Activated naive CD8-positive, alpha-beta T cell treated with anti-CD3 and anti-CD28 coated beads, Interleukin-2, amount 10 ng/mL, durations not matched to agents 7 days and 5 days (primary cell): ENCODE measurements around the gene CEP295NL. TPM values are rescaled to one million over a fixed set of nuclear protein-coding genes. Genes with fewer than 3 reads are reported as not detected.
"Not testable (repeated sequence)": the region's sequence is repeated elsewhere in the genome, so short reads cannot be mapped to it uniquely, and the experiment has no call there.

Experiments
- ATAC-seq: fragments of 150-1000 bp; cut with Tn5 transposase; one replicate; pipeline ENCODE4 v1.10.0; 2021; ENCODE audit warnings: low read depth, moderate library complexity
- POLR2A ChIA-PET: fragments of 350-600 bp; sonication (Branson Sonifier 250); formaldehyde crosslinking; loops from one replicate; lab custom pipeline; 2021; ENCODE audit warnings: antibody characterized with exemption; lab: Charles Lee
- DNase-seq: peaks from one replicate; pipeline ENCODE4 v3.0.0; 2021
- H3K27ac Mint-ChIP-seq: one replicate; pipeline ENCODE4 v1.8.0; 2022; ENCODE audit warnings: mild to moderate bottlenecking, mixed read lengths
- H3K27me3 Mint-ChIP-seq: one replicate; pipeline ENCODE4 v1.8.0; 2022; ENCODE audit warnings: mild to moderate bottlenecking, moderate library complexity, mixed read lengths
- H3K36me3 Mint-ChIP-seq: one replicate; pipeline ENCODE4 v1.8.0; 2021; ENCODE audit warnings: mild to moderate bottlenecking, mixed read lengths
- H3K4me1 Mint-ChIP-seq: one replicate; pipeline ENCODE4 v1.8.0; 2021; ENCODE audit warnings: mixed read lengths
- H3K4me3 Mint-ChIP-seq: one replicate; pipeline ENCODE4 v1.8.0; 2022; ENCODE audit warnings: mild to moderate bottlenecking, moderate library complexity, mixed read lengths
- H3K9me3 Mint-ChIP-seq: one replicate; pipeline ENCODE4 v1.8.0; 2021; ENCODE audit warnings: mixed read lengths
- total RNA-seq, 2 experiments: library from RNA; stranded (reverse); gene quantifications; one replicate each; pipeline ENCODE4 v1.2.3, GENCODE V29; 2021

Gene CEP295NL
- total RNA-seq, result under 1 TPM in 1 of 2 experiments, not detected in 1; 0.23 TPM

- no peaks in the 10 kb centered on the region for H3K9me3 Mint-ChIP-seq
- no peak within 1 kb of the TSS for H3K4me3 Mint-ChIP-seq
- DNase-seq (no peak), ATAC-seq (no peak)
- H3K27me3 Mint-ChIP-seq, result peaks cover 6% of the 10 kb centered on the region
- POLR2A ChIA-PET, result no interaction called here
- H3K36me3 Mint-ChIP-seq, result no peaks in the 10 kb centered on the region
- peaks cover 5% of the 10 kb centered on the region for H3K4me1 Mint-ChIP-seq
- H3K27ac Mint-ChIP-seq, result no peak within 1 kb of the TSS
These were observed at the start of gene CEP295NL for GRCh38 chr17:78903101-78903779. TSS of gene CEP295NL (minus strand) at chr17:78903201. CDS start at chr17:78901828, 1,373 bp downstream.

GRCh38 chr17:78952706-78953105 is 49.7 kb upstream of the CEP295NL start:
- Mint-ChIP-seq H3K4me3 (no peak overlapping the region), H3K9me3 (peaks cover 16% of the 10 kb centered on the region), H3K27ac (no peak overlapping the region), H3K36me3 (peaks cover 3% of the 10 kb centered on the region), H3K4me1 (no peaks in the 10 kb centered on the region), H3K27me3 (peaks cover 2% of the 10 kb centered on the region)
- ATAC-seq, result no peak
- no peak for DNase-seq
- POLR2A ChIA-PET, result no interaction called here

- ATAC-seq (no peak), DNase-seq (no peak)
- POLR2A ChIA-PET, result no interaction called here
- H3K4me1 Mint-ChIP-seq, result no peaks in the 10 kb centered on the region
- H3K9me3 Mint-ChIP-seq, result peaks cover 16% of the 10 kb centered on the region
- no peak overlapping the region for H3K27ac Mint-ChIP-seq
- peaks cover 3% of the 10 kb centered on the region for H3K36me3 Mint-ChIP-seq
- H3K27me3 Mint-ChIP-seq, result peaks cover 2% of the 10 kb centered on the region
- H3K4me3 Mint-ChIP-seq, result no peak overlapping the region
These were observed 49.1 kb upstream of the CEP295NL start for GRCh38 chr17:78951967-78952551.

GRCh38 chr17:78950870-78951269 is 47.9 kb upstream of the CEP295NL start:
- Mint-ChIP-seq H3K27me3 (peaks cover 2% of the 10 kb centered on the region), H3K27ac (no peak overlapping the region), H3K4me3 (no peak overlapping the region), H3K36me3 (peaks cover 3% of the 10 kb centered on the region), H3K4me1 (no peaks in the 10 kb centered on the region), H3K9me3 (peaks cover 16% of the 10 kb centered on the region)
- ATAC-seq (no peak), DNase-seq (no peak)
- POLR2A ChIA-PET, result no interaction called here

GRCh38 chr17:78947235-78948149 is 44.5 kb upstream of the CEP295NL start:
- no peak overlapping the region for H3K27ac Mint-ChIP-seq
- H3K4me1 Mint-ChIP-seq, result no peaks in the 10 kb centered on the region
- ATAC-seq (no peak), DNase-seq (no peak)
- H3K4me3 Mint-ChIP-seq, result no peak overlapping the region
- no peaks in the 10 kb centered on the region for H3K27me3 Mint-ChIP-seq
- peaks cover 3% of the 10 kb centered on the region for H3K36me3 Mint-ChIP-seq
- POLR2A ChIA-PET, result no interaction called here
- peaks cover 16% of the 10 kb centered on the region for H3K9me3 Mint-ChIP-seq

- peaks cover 16% of the 10 kb centered on the region for H3K9me3 Mint-ChIP-seq
- H3K4me1 Mint-ChIP-seq, result no peaks in the 10 kb centered on the region
- peaks cover 1% of the 10 kb centered on the region for H3K27me3 Mint-ChIP-seq
- H3K36me3 Mint-ChIP-seq, result peaks cover 3% of the 10 kb centered on the region
- H3K4me3 Mint-ChIP-seq, result no peak overlapping the region
- DNase-seq, result no peak
- H3K27ac Mint-ChIP-seq, result no peak overlapping the region
- POLR2A ChIA-PET, result no interaction called here
- ATAC-seq, result no peak
These were observed 43.6 kb upstream of the CEP295NL start for GRCh38 chr17:78946631-78947030.

- peaks cover 12% of the 10 kb centered on the region for H3K9me3 Mint-ChIP-seq
- no peak for DNase-seq
- peaks cover 3% of the 10 kb centered on the region for H3K36me3 Mint-ChIP-seq
- no peak for ATAC-seq
- POLR2A ChIA-PET, result no interaction called here
- no peaks in the 10 kb centered on the region for H3K4me1 Mint-ChIP-seq
- no peak overlapping the region for H3K27ac Mint-ChIP-seq
- peaks cover 1% of the 10 kb centered on the region for H3K27me3 Mint-ChIP-seq
- H3K4me3 Mint-ChIP-seq, result no peak overlapping the region
These were observed 43.1 kb upstream of the CEP295NL start for GRCh38 chr17:78946131-78946530.

- H3K27me3 Mint-ChIP-seq, H3K4me3 Mint-ChIP-seq, H3K4me1 Mint-ChIP-seq: not testable (repeated sequence)
These were observed 42.5 kb upstream of the CEP295NL start for GRCh38 chr17:78945455-78945854.

GRCh38 chr17:78944956-78945355 is 42.0 kb upstream of the CEP295NL start:
- DNase-seq, result no peak
- POLR2A ChIA-PET, result no interaction called here
- Mint-ChIP-seq H3K4me1 (no peaks in the 10 kb centered on the region), H3K27me3 (peaks cover 1% of the 10 kb centered on the region), H3K36me3 (peaks cover 2% of the 10 kb centered on the region), H3K27ac (no peak overlapping the region), H3K9me3 (peaks cover 4% of the 10 kb centered on the region), H3K4me3 (no peak overlapping the region)
- no peak for ATAC-seq

More at GRCh38 chr17:78945455-78945854, 42.5 kb upstream of the CEP295NL start:
- H3K36me3 Mint-ChIP-seq, POLR2A ChIA-PET, ATAC-seq, H3K9me3 Mint-ChIP-seq, H3K27ac Mint-ChIP-seq, DNase-seq: not testable (repeated sequence)

- ATAC-seq (no peak), DNase-seq (no peak)
- POLR2A ChIA-PET, result no interaction called here
- no peaks in the 10 kb centered on the region for H3K9me3 Mint-ChIP-seq
- no peak overlapping the region for H3K27ac Mint-ChIP-seq
- peaks cover 1% of the 10 kb centered on the region for H3K27me3 Mint-ChIP-seq
- H3K4me3 Mint-ChIP-seq, result no peak overlapping the region
- H3K36me3 Mint-ChIP-seq, result no peaks in the 10 kb centered on the region
- H3K4me1 Mint-ChIP-seq, result no peaks in the 10 kb centered on the region
These were observed 41.0 kb upstream of the CEP295NL start for GRCh38 chr17:78944026-78944425.

- H3K4me3 Mint-ChIP-seq, result no peak overlapping the region
- ATAC-seq (no peak), DNase-seq (no peak)
- no peaks in the 10 kb centered on the region for H3K9me3 Mint-ChIP-seq
- no peak overlapping the region for H3K27ac Mint-ChIP-seq
- POLR2A ChIA-PET, result no interaction called here
- no peaks in the 10 kb centered on the region for H3K4me1 Mint-ChIP-seq
- peaks cover 1% of the 10 kb centered on the region for H3K27me3 Mint-ChIP-seq
- no peaks in the 10 kb centered on the region for H3K36me3 Mint-ChIP-seq
These were observed 37.7 kb upstream of the CEP295NL start for GRCh38 chr17:78940708-78941107.

- no peaks in the 10 kb centered on the region for H3K9me3 Mint-ChIP-seq
- no peaks in the 10 kb centered on the region for H3K4me1 Mint-ChIP-seq
- H3K27me3 Mint-ChIP-seq, result peaks cover 1% of the 10 kb centered on the region
- POLR2A ChIA-PET, result no interaction called here
- H3K4me3 Mint-ChIP-seq, result no peak overlapping the region
- H3K36me3 Mint-ChIP-seq, result no peaks in the 10 kb centered on the region
- no peak overlapping the region for H3K27ac Mint-ChIP-seq
- DNase-seq, result no peak
- no peak for ATAC-seq
These were observed 37.3 kb upstream of the CEP295NL start for GRCh38 chr17:78940258-78940657.

- Mint-ChIP-seq H3K36me3 (no peaks in the 10 kb centered on the region), H3K27me3 (peaks cover 1% of the 10 kb centered on the region), H3K9me3 (no peaks in the 10 kb centered on the region), H3K27ac (no peak overlapping the region), H3K4me1 (no peaks in the 10 kb centered on the region), H3K4me3 (no peak overlapping the region)
- no peak for DNase-seq
- no peak for ATAC-seq
- POLR2A ChIA-PET, result no interaction called here
These were observed 36.6 kb upstream of the CEP295NL start for GRCh38 chr17:78939615-78940014.
